HepG2 (cell line): ENCODE measurements around the gene PHRF1. TPM values are rescaled to one million over a fixed set of nuclear protein-coding genes. Genes with fewer than 3 reads are reported as not detected.

Experiments
- ATAC-seq: fragments of 200-7000 bp; cut with Tn5 transposase; 3 replicates; pipeline ENCODE4 v1.9.1; 2020; ENCODE audit warnings: mild to moderate bottlenecking, moderate library complexity
- BruUV-seq: library from RNA; stranded (reverse); fragments of 400-500 nt; replicated peaks from 2 replicates; lab custom pipeline; 2021; lab: Mats Ljungman, UMichigan
- CTCF ChIA-PET: fragments of 300-600 bp; formaldehyde crosslinking; extraction: SDS; loops from one replicate; lab custom pipeline; 2021; ENCODE audit warnings: low total read pairs, inconsistent platforms, low intra/inter-chr PET ratio; lab: Yijun Ruan, JAX
- POLR2A ChIA-PET: fragments of 350-600 bp; sonication (Branson Sonifier 250); formaldehyde crosslinking; loops from one replicate; lab custom pipeline; 2020; ENCODE audit warnings: antibody characterized with exemption, inconsistent platforms; lab: Yijun Ruan, JAX
- DNase-seq: peaks from one replicate; pipeline ENCODE4 v3.0.0-alpha.2; 2015; ENCODE audit warnings: low spot score
- FAIRE-seq: peaks from 3 replicates; lab custom pipeline; 2011; peaks lifted over from hg19 to GRCh38; lab: Jason Lieb, UNC
- H2AFZ ChIP-seq: one replicate; pipeline ENCODE4 v1.6.1; 2011; ENCODE audit warnings: low read length, inconsistent platforms
- H3K27ac ChIP-seq: fragments of 300-600 bp; 3 replicates; pipeline ENCODE4 v1.8.0; 2011; ENCODE audit warnings: mixed run types, mild to moderate bottlenecking, mixed read lengths, low read length, inconsistent platforms; ENCODE audit not compliant: insufficient read depth; ENCODE audit errors: extremely low read length
- H3K27me3 ChIP-seq, 2 experiments: fragments of 200-600 bp in 1 of 2; 2 replicates in 1 of 2; 3 replicates in 1 of 2; pipeline versions ENCODE4 v1.6.0 to v1.8.0; 2011; ENCODE audit warnings: low read length in 2 of 2, mild to moderate bottlenecking in 2 of 2, moderate library complexity in 2 of 2, inconsistent platforms in 1 of 2; ENCODE audit not compliant: insufficient read depth in 2 of 2, control insufficient read depth in 1 of 2
- H3K36me3 ChIP-seq, 2 experiments: fragments of 200-600 bp in 1 of 2; replicated peaks in 1 of 2; 2 replicates in 1 of 2; 3 replicates in 1 of 2; pipeline versions ENCODE4 v1.5.1 to v1.8.0; 2011; ENCODE audit warnings: low read length in 2 of 2, inconsistent platforms in 1 of 2; ENCODE audit not compliant: insufficient read depth in 2 of 2, control insufficient read depth in 1 of 2
- H3K4me1 ChIP-seq: 2 replicates; pipeline ENCODE4 v1.5.1; 2012; ENCODE audit warnings: low read length, inconsistent platforms; ENCODE audit not compliant: insufficient read depth
- H3K4me2 ChIP-seq: 2 replicates; pipeline ENCODE4 v1.6.0; 2011; ENCODE audit warnings: low read depth, low read length, inconsistent platforms
- H3K4me3 ChIP-seq, 3 experiments: fragments of 200-600 bp in 1 of 3; sonication (generic), shearing (Covaris generic) in 1 of 3; replicated peaks in 1 of 3; 2 replicates each; pipeline ENCODE4 v1.5.1; 2011 to 2016; ENCODE audit warnings: low read length in 3 of 3, inconsistent platforms in 2 of 3, low read depth in 2 of 3, mild to moderate bottlenecking in 2 of 3, control low read depth in 1 of 3, mixed read lengths in 1 of 3; ENCODE audit not compliant: insufficient read depth in 1 of 3
- H3K79me2 ChIP-seq: one replicate; pipeline ENCODE4 v1.6.1; 2011; ENCODE audit warnings: low read length, inconsistent platforms; ENCODE audit not compliant: insufficient read depth
- H3K9ac ChIP-seq: 2 replicates; pipeline ENCODE4 v1.6.0; 2011; ENCODE audit warnings: mild to moderate bottlenecking, low read depth, low read length, inconsistent platforms; ENCODE audit not compliant: insufficient read depth
- H3K9me3 ChIP-seq: 2 replicates; pipeline ENCODE4 v1.5.1; 2012; ENCODE audit warnings: mild to moderate bottlenecking, low read length
- H4K20me1 ChIP-seq: 2 replicates; pipeline ENCODE4 v1.6.0; 2011; ENCODE audit warnings: inconsistent platforms, mild to moderate bottlenecking, low read length, moderate library complexity; ENCODE audit not compliant: insufficient read depth
- ATAD3A ChIP-seq: sonication (generic); formaldehyde crosslinking; IDR thresholded peaks from 2 replicates; pipeline ENCODE4 v1.4.0; 2020; ENCODE audit warnings: missing genetic modification reagents
- FOXP4 ChIP-seq: sonication (generic); formaldehyde crosslinking; IDR thresholded peaks from 2 replicates; pipeline ENCODE4 v1.4.0; 2020; ENCODE audit warnings: missing genetic modification reagents
- GMEB2 ChIP-seq: IDR thresholded peaks from 2 replicates; pipeline ENCODE4 v1.6.1; 2016; ENCODE audit warnings: missing biosample characterization, missing genetic modification reagents, low read depth
- IRF1 ChIP-seq: sonication (generic); formaldehyde crosslinking; IDR thresholded peaks from 2 replicates; pipeline ENCODE4 v1.4.0; 2020; ENCODE audit warnings: low read depth, mild to moderate bottlenecking, missing genetic modification reagents
- KDM5B ChIP-seq: sonication (generic); formaldehyde crosslinking; IDR thresholded peaks from 2 replicates; pipeline ENCODE4 v1.4.0; 2020; ENCODE audit warnings: missing genetic modification reagents, mild to moderate bottlenecking, borderline replicate concordance
- KLF6 ChIP-seq: IDR thresholded peaks from 2 replicates; pipeline ENCODE4 v1.8.0; 2016; ENCODE audit warnings: missing biosample characterization, missing genetic modification reagents
- MTERF4 ChIP-seq: sonication (generic); formaldehyde crosslinking; IDR thresholded peaks from 2 replicates; pipeline ENCODE4 v1.8.0; 2023; ENCODE audit warnings: mild to moderate bottlenecking, missing genetic modification reagents
- NFKB2 ChIP-seq: sonication (generic); formaldehyde crosslinking; IDR thresholded peaks from 2 replicates; pipeline ENCODE4 v1.4.0; 2020; ENCODE audit warnings: missing genetic modification reagents, borderline replicate concordance
- PHF20 ChIP-seq: sonication (generic); formaldehyde crosslinking; IDR thresholded peaks from 2 replicates; pipeline ENCODE4 v1.5.0; 2020; ENCODE audit warnings: mild to moderate bottlenecking, missing genetic modification reagents
- SSRP1 ChIP-seq: IDR thresholded peaks from 2 replicates; pipeline ENCODE4 v1.6.1; 2016; ENCODE audit warnings: control low read depth
- STAG1 ChIP-seq: sonication (generic); formaldehyde crosslinking; IDR thresholded peaks from 2 replicates; pipeline ENCODE4 v1.4.0; 2020; ENCODE audit warnings: missing genetic modification reagents
- THAP11 ChIP-seq: IDR thresholded peaks from 2 replicates; pipeline ENCODE4 v1.6.1; 2016; ENCODE audit warnings: missing biosample characterization, missing genetic modification reagents
- YY1 ChIP-seq: IDR thresholded peaks from 2 replicates; pipeline ENCODE4 v1.6.1; 2011; ENCODE audit warnings: low read length, low read depth, moderate library complexity, mild to moderate bottlenecking; ENCODE audit not compliant: insufficient read depth, insufficient replicate concordance
- ZNF275 ChIP-seq: sonication (generic); formaldehyde crosslinking; IDR thresholded peaks from 2 replicates; pipeline ENCODE4 v1.8.0; 2022; ENCODE audit warnings: missing genetic modification reagents, mild to moderate bottlenecking, inconsistent platforms, borderline replicate concordance
- ZNF501 ChIP-seq: sonication (generic); formaldehyde crosslinking; IDR thresholded peaks from 2 replicates; pipeline ENCODE4 v1.5.1; 2020; ENCODE audit warnings: mild to moderate bottlenecking, moderate library complexity, missing genetic modification reagents
- ZNF549 ChIP-seq: sonication (generic); formaldehyde crosslinking; IDR thresholded peaks from 2 replicates; pipeline ENCODE4 v1.5.0; 2020; ENCODE audit warnings: missing genetic modification reagents
- ZNF672 ChIP-seq: sonication (generic); formaldehyde crosslinking; IDR thresholded peaks from 2 replicates; pipeline ENCODE4 v1.8.1; 2022; ENCODE audit warnings: missing genetic modification reagents
- ZNF777 ChIP-seq: sonication (generic); formaldehyde crosslinking; IDR thresholded peaks from 2 replicates; pipeline ENCODE4 v1.4.0; 2020; ENCODE audit warnings: missing genetic modification reagents
- WGBS: methylation state at CpG from one replicate; pipeline ENCODE4 v1.1.6; 2017; ENCODE audit warnings: low lambda C conversion rate; 5-methylcytosine and 5-hydroxymethylcytosine counted together
- in situ Hi-C: cut with HindIII; loops from 2 replicates; pipeline ENCODE4 v1.10.0; 2017; ENCODE audit warnings: low pct_unique_long_range_greater_than_20kb; ENCODE audit not compliant: extremely low pct_ligation_motif_present
- intact Hi-C: fragments of 100-400 bp; cut with micrococcal nuclease; formaldehyde crosslinking; loops from one replicate; pipeline ENCODE4 v1.10.0; 2022; ENCODE audit not compliant: unreplicated experiment
- polyA plus RNA-seq, 8 experiments: library from polyadenylated mRNA; depleted of rRNA in 3 of 8; stranded (reverse) in 7 of 8; unstranded in 1 of 8; fragments of >200 nt; fragmentation: Illumina TruSeq in 4 of 8; extraction: Trizol in 4 of 8; gene quantifications; 2 replicates each; pipeline versions ENCODE4 v1.2.1 to v1.2.3, GENCODE V29; 2011 to 2016; ENCODE audit warnings: low read depth in 4 of 8, missing spikeins in 1 of 8, mixed read lengths in 1 of 8; ENCODE audit not compliant: insufficient read depth in 1 of 8
- total RNA-seq, 5 experiments: library from RNA; depleted of rRNA; stranded (reverse); fragments of >200 nt; fragmentation: Illumina TruSeq; extraction: Trizol; gene quantifications; 2 replicates each; pipeline ENCODE4 v1.2.3, GENCODE V29; 2016; ENCODE audit warnings: low read depth in 1 of 5

The PHRF1 gene
- total and polyA plus RNA-seq, 2 of the 13 experiments (the other 11 are each of a cell fraction or from before 2014, with no cell fraction given): 8.2 to 16.7 TPM

- intact Hi-C loops: loop anchor here (10.0 kb wide), 1 partner anchor 58 kb away; the partner anchor contains the start of gene IRF7
- H3K4me3 ChIP-seq: peak overlapping the region in 1 of 3 experiments; percentile 56; a peak in 3 of 6 replicates
- FAIRE-seq: no peak
- no peak for TF ChIP-seq ZNF549 (CRISPR knock-in tag)
- no peak for TF ChIP-seq GMEB2
- TF ChIP-seq ZNF672: no peak
- 0 out of 2 replicates have a peak, but pooled peaks have one; percentile 23 for TF ChIP-seq ZNF501 (CRISPR knock-in tag)
- TF ChIP-seq THAP11 (CRISPR knock-in tag): no peak
- no peak for TF ChIP-seq SSRP1 (CRISPR knock-in tag)
- no peak for TF ChIP-seq FOXP4 (CRISPR knock-in tag)
- 0 out of 2 replicates have a peak, but pooled peaks have one; percentile 56 for TF ChIP-seq NFKB2 (CRISPR knock-in tag)
- peak; percentile 39 for TF ChIP-seq YY1
- no peak for TF ChIP-seq ZNF275
- TF ChIP-seq MTERF4 (CRISPR knock-in tag): no peak
- 0 out of 2 replicates have a peak, but pooled peaks have one; percentile 21 for TF ChIP-seq KDM5B
- TF ChIP-seq PHF20 (CRISPR knock-in tag): no peak
- no peak for TF ChIP-seq IRF1
- TF ChIP-seq ATAD3A: no peak
- no peak for TF ChIP-seq STAG1 (CRISPR knock-in tag)
- TF ChIP-seq KLF6: no peak
- no peak for TF ChIP-seq ZNF777 (CRISPR knock-in tag)
These were observed 19.5 kb upstream of the PHRF1 start for GRCh38 chr11:556662-557256.

More at GRCh38 chr11:556662-557256, 19.5 kb upstream of the PHRF1 start:
- peaks cover 4 to 7% of the 10 kb centered on the region in 2 experiments; a peak in 2 of 5 replicates for H3K27me3 ChIP-seq
- H3K79me2 ChIP-seq: peaks cover 3% of the 10 kb centered on the region
- peak overlapping the region; percentile 51 for H3K4me2 ChIP-seq
- H3K36me3 ChIP-seq: no peaks in the 10 kb centered on the region
- DNase-seq: no peak
- POLR2A ChIA-PET: interaction anchor here (1.1 to 2.1 kb wide), 2 partner anchors 19 to 149 kb away, joined by 5 to 9 read pairs; partner anchors contain the start of genes EPS8L2 and PHRF1
- H2AFZ ChIP-seq: no peak overlapping the region
- no peak overlapping the region for H3K9ac ChIP-seq
- H3K9me3 ChIP-seq: no peaks in the 10 kb centered on the region
- no peaks in the 10 kb centered on the region for H4K20me1 ChIP-seq
- H3K4me1 ChIP-seq: peaks cover 75% of the 10 kb centered on the region
- in situ Hi-C loops: loop anchor here (5.0 to 10.0 kb wide), 2 partner anchors 41 to 68 kb away; partner anchors contain the start of genes CDHR5 and SCT
- CTCF ChIA-PET: no interaction called here
- no CpG with 5 or more reads among the region's 22 CpGs for WGBS
- H3K27ac ChIP-seq: no peak overlapping the region
- BruUV-seq: no TSS peak
- ATAC-seq: no peak
